NT2/D1 (cell line): ENCODE data around the gene PARVG.

Experiments
- DNase-seq: peaks from one replicate; pipeline ENCODE4 v3.0.0-alpha.2; 2011; ENCODE audit warnings: low read depth, low spot score
- H3K27me3 ChIP-seq: 2 replicates; pipeline ENCODE4 v1.6.0; 2011; ENCODE audit warnings: mild to moderate bottlenecking; ENCODE audit not compliant: insufficient read length, insufficient read depth
- H3K36me3 ChIP-seq: 2 replicates; pipeline ENCODE4 v1.6.1; 2011; ENCODE audit warnings: mild to moderate bottlenecking, low read length, mixed read lengths; ENCODE audit not compliant: insufficient read depth, insufficient read length
- H3K4me1 ChIP-seq: 2 replicates; pipeline ENCODE4 v1.5.1; 2011; ENCODE audit not compliant: insufficient read depth, insufficient read length
- H3K4me3 ChIP-seq: 2 replicates; pipeline ENCODE4 v1.5.1; 2011; ENCODE audit warnings: low read depth; ENCODE audit not compliant: insufficient read length
- H3K9ac ChIP-seq: 2 replicates; pipeline ENCODE4 v1.6.0; 2011; ENCODE audit warnings: low read depth; ENCODE audit not compliant: insufficient read length
- H3K9me3 ChIP-seq: 2 replicates; pipeline ENCODE4 v1.5.1; 2011; ENCODE audit warnings: mild to moderate bottlenecking, low read length; ENCODE audit not compliant: insufficient read depth
- SUZ12 ChIP-seq: IDR thresholded peaks from 2 replicates; pipeline ENCODE4 v1.6.1; 2011; ENCODE audit not compliant: insufficient read length, insufficient read depth; ENCODE audit errors: extremely low read depth
- YY1 ChIP-seq: IDR thresholded peaks from 2 replicates; pipeline ENCODE4 v1.6.1; 2011; ENCODE audit not compliant: insufficient read length, insufficient read depth
- ZNF274 ChIP-seq: IDR thresholded peaks from 2 replicates; pipeline ENCODE4 v1.6.1; 2011; ENCODE audit warnings: mild to moderate bottlenecking, low read depth, low read length

The PARVG gene

DNA sequence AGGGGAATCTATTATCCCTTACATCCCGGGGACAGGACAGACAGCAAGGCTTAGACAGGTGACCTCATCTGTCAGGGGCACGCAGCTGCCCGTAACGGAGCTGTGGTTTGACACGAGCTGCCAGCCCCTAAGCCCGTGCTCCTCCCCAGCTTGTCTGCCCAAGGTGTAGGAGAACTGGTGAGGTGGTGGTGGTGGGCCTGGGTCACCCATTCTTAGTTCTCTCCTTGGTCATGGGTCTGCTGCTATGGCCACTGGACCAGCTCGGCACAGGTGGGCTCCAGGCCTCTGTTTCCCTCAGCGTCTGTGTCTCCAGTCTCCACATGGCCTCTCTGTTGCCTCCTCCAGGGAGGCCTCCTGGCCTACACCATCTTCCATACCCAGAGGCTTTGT, 5.4 kb downstream of the PARVG start:
- no peak for DNase-seq
- no peak for TF ChIP-seq SUZ12
- no peak for TF ChIP-seq ZNF274
- TF ChIP-seq YY1, result no peak
- no peaks in the 10 kb centered on the region for H3K9me3 ChIP-seq
- no peaks in the 10 kb centered on the region for H3K27me3 ChIP-seq
- no peak overlapping the region for H3K4me3 ChIP-seq
- no peak overlapping the region for H3K9ac ChIP-seq
- no peaks in the 10 kb centered on the region for H3K36me3 ChIP-seq
- H3K4me1 ChIP-seq, result peaks cover 11% of the 10 kb centered on the region

- no peaks in the 10 kb centered on the region for H3K27me3 ChIP-seq
- DNase-seq, result no peak
- no peak overlapping the region for H3K4me3 ChIP-seq
- H3K4me1 ChIP-seq, result peaks cover 11% of the 10 kb centered on the region
- no peaks in the 10 kb centered on the region for H3K36me3 ChIP-seq
- no peak overlapping the region for H3K9ac ChIP-seq
- TF ChIP-seq ZNF274, result no peak
- no peak for TF ChIP-seq YY1
- TF ChIP-seq SUZ12, result no peak
- H3K9me3 ChIP-seq, result no peaks in the 10 kb centered on the region
These were observed 6.0 kb downstream of the PARVG start for GRCh38 chr22:44186737-44187136.

DNA sequence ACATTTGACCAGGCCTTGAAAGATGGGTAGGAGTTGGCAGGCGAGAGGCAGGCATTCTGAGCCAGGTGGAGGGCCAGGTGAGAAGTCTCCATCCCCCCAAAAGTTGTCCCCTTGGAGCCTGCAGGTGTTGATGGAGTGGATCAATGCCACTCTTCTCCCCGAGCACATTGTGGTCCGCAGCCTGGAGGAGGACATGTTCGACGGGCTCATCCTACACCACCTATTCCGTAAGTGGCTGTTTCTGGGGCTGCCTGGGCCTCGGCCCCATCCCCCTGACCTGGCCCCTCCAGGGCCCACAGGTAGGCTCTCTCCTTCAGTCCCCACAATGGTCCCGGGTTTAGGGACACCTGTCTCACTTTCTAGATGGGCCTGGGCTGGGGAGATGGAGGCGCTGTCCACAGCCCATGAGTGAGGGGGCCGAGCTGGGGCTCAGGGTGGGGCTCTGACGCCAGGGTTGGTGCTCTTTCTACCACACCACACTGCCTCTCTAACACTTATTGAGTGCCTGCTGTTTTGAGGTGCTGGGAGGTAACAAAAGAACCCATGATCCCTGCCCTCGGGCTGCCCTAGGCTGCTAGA, 7.0 kb downstream of the PARVG start:
- peaks cover 11% of the 10 kb centered on the region for H3K4me1 ChIP-seq
- no peak for DNase-seq
- H3K27me3 ChIP-seq, result no peaks in the 10 kb centered on the region
- TF ChIP-seq YY1 (no peak), ZNF274 (no peak), SUZ12 (no peak)
- H3K9ac ChIP-seq, result no peak overlapping the region
- no peaks in the 10 kb centered on the region for H3K36me3 ChIP-seq
- H3K4me3 ChIP-seq, result no peak overlapping the region
- H3K9me3 ChIP-seq, result no peaks in the 10 kb centered on the region

DNA sequence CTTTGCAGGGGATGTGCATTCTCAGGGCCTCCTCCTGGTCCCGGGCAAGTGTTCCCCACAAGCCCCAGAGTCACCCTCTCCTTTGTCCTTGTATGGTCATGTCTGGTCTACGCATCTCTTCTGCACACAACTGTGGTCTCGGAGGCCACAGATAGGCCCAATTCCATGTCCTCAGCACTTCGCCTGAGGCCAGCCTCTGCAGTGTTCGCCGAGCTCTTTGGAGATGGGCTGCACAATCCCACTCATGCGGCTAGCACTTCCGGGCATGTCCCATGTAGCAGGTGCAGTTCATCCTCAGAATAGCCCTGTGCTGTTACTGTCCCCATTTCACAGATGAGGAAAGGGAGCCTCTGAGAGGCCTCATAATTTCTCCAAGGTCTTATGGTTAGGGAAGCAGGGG, 7.6 kb downstream of the PARVG start:
- Histone ChIP-seq H3K9ac (no peak overlapping the region), H3K27me3 (no peaks in the 10 kb centered on the region), H3K36me3 (no peaks in the 10 kb centered on the region), H3K9me3 (no peaks in the 10 kb centered on the region), H3K4me3 (no peak overlapping the region), H3K4me1 (peaks cover 11% of the 10 kb centered on the region)
- DNase-seq, result no peak
- TF ChIP-seq YY1 (no peak), SUZ12 (no peak), ZNF274 (no peak)

DNA sequence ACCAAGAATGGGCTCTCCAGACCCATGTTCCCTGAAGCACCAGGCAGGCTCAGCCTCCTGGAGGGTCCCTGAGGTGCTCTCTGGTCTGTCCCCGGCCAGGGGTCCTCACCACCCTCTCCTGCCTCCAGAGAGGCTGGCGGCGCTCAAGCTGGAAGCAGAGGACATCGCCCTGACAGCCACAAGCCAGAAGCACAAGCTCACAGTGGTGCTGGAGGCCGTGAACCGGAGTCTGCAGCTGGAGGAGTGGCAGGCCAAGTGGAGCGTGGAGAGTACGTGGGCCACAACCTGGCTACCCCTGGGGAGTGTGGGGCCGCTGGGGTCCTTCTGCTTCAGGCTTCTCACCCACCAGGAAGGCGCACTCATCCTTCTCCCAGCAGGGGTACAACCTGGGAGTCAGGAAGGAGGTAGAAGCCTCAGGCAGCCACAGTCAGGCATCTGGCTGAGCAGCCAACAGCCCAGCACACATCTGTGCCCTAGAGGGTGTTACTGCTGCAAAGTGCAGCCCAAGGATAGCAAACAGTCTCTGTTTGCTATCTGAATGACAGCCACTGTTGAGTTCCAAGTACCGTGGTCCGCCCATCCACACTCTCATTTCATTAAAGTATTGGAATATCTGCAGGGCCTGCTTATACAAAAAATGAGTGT, 8.4 kb downstream of the PARVG start:
- Histone ChIP-seq H3K36me3 (no peaks in the 10 kb centered on the region), H3K27me3 (no peaks in the 10 kb centered on the region), H3K4me3 (no peak overlapping the region), H3K9ac (no peak overlapping the region), H3K4me1 (peaks cover 11% of the 10 kb centered on the region), H3K9me3 (no peaks in the 10 kb centered on the region)
- no peak for DNase-seq
- TF ChIP-seq SUZ12, result no peak

GRCh38 chr22:44190381-44190976, 9.8 kb downstream of the PARVG start:
- Histone ChIP-seq H3K36me3 (no peaks in the 10 kb centered on the region), H3K4me1 (peaks cover 13% of the 10 kb centered on the region), H3K9me3 (no peaks in the 10 kb centered on the region), H3K27me3 (no peaks in the 10 kb centered on the region), H3K4me3 (no peak overlapping the region), H3K9ac (no peak overlapping the region)
- DNase-seq, result no peak
- TF ChIP-seq ZNF274, result no peak
- no peak for TF ChIP-seq SUZ12
- TF ChIP-seq YY1, result no peak

GRCh38 chr22:44191036-44191454, 10.3 kb downstream of the PARVG start:
- Histone ChIP-seq H3K36me3 (no peaks in the 10 kb centered on the region), H3K9ac (no peak overlapping the region), H3K27me3 (no peaks in the 10 kb centered on the region), H3K4me3 (no peak overlapping the region), H3K4me1 (peaks cover 15% of the 10 kb centered on the region), H3K9me3 (no peaks in the 10 kb centered on the region)
- TF ChIP-seq YY1 (no peak), SUZ12 (no peak), ZNF274 (no peak)
- DNase-seq, result no peak
